GM19099 (cell line): Measurements from ENCODE around the gene B3GAT1.

Source experiments
- POLR2A ChIP-seq: IDR thresholded peaks from 3 replicates; pipeline ENCODE4 v1.6.1; 2011; ENCODE audit warnings: low read depth; ENCODE audit not compliant: insufficient read length; ENCODE audit errors: extremely low read depth

Gene B3GAT1

GRCh38 chr11:134376150-134376921 is 35.7 kb downstream of the B3GAT1 start:
- TF ChIP-seq POLR2A, result no peak

DNA sequence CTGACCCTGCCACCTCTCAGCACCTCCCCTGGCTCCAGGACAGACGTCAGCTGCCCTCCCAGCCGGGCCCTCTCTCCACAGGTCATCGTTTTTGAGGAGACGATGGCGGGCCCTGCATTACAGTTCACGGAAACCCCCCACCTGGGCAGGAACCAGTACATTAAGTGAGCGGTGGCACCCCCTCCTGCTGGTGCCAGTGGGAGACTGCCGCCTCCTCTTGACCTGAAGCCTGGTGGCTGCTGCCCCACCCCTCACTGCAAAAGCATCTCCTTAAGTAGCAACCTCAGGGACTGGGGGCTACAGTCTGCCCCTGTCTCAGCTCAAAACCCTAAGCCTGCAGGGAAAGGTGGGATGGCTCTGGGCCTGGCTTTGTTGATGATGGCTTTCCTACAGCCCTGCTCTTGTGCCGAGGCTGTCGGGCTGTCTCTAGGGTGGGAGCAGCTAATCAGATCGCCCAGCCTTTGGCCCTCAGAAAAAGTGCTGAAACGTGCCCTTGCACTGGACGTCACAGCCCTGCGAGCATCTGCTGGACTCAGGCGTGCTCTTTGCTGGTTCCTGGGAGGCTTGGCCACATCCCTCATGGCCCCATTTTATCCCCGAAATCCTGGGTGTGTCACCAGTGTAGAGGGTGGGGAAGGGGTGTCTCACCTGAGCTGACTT is 37.0 kb downstream of the B3GAT1 start:
- TF ChIP-seq POLR2A, result no peak

DNA sequence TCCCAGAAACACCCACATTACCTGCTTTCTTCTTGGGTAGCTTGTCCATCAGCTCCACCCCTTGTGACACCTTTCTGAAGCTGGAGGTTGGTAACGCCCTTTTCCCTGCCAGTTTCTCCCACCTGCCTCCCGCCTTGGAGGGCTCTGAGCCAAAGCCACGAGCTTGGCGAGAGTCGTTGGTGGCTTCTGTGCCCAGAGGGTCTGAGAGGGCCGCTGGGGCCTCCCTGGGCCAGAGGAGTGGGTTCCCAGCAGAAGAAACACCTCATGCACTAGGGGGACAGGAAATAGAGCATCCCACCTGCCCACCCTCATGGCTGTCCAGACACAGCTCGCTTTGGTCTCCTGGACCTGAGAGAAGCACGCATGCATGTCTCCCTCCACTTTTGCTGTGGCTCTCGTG is 37.9 kb downstream of the B3GAT1 start:
- TF ChIP-seq POLR2A, result no peak

GRCh38 chr11:134373591-134374052 is 38.4 kb downstream of the B3GAT1 start:
- no peak for TF ChIP-seq POLR2A

DNA sequence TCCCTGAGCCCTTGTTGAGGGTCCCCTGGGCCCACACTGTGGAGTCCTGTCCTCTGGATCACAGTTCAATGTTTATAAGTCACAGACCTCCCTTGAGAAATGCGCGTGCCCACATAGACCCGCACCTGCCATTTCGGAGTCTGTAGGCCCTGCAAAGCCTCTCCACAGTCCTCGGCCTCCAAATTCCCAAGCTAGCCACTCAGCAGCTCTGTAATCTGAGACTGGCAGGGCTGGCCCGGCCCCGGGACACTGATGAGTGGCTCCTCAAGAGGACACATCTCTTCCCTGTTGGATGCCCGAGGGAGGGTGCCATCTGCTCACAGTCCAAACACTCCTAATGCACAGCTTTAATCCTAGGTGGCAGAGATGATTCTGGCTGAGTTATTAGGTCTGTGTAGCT is 39.1 kb downstream of the B3GAT1 start:
- TF ChIP-seq POLR2A, result no peak

DNA sequence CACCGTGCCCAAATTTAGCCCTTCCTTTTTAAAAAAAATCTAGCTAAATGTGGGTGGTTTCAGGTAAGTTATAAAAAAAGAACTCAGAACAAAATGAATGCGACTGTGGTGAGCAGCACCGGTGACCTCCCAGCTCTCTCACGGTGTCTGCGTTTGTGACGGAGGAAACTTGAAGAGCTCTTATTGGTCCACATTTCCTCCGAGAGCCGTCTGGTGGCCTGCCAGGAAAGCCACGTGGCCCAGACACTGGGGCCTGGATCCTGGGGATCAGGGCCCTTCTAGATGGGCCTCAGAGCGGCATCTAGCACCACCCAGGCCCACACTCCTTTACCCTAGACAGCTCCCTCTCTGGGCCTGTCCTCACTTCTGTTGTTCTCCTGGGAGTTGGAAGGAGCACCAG is 39.5 kb downstream of the B3GAT1 start:
- TF ChIP-seq POLR2A, result no peak

GRCh38 chr11:134371436-134372185 is 40.4 kb downstream of the B3GAT1 start:
- TF ChIP-seq POLR2A, result no peak

- no peak for TF ChIP-seq POLR2A
Measured at GRCh38 chr11:134370526-134371435, 41.3 kb downstream of the B3GAT1 start.

GRCh38 chr11:134369656-134370525 is 42.2 kb downstream of the B3GAT1 start:
- TF ChIP-seq POLR2A, result no peak

DNA sequence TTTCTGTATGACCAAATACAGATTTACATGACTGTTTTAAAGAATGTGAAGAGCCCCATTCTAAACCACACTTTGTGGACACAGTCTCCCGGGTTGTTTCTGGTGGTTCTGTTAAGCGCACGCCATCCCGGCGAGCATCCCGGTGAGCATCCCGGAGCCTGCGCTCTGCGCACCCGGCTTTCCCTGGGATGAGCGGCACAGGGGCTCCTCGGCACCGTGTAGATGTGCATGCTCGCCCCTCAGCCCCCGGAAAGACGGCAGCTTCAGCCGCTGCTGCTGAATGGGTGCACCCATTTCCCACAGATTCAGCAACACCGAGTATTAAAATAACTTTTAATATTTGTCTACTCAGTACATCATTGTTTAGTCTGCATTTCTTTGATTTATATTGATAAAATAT is 44.3 kb downstream of the B3GAT1 start:
- TF ChIP-seq POLR2A, result no peak

DNA sequence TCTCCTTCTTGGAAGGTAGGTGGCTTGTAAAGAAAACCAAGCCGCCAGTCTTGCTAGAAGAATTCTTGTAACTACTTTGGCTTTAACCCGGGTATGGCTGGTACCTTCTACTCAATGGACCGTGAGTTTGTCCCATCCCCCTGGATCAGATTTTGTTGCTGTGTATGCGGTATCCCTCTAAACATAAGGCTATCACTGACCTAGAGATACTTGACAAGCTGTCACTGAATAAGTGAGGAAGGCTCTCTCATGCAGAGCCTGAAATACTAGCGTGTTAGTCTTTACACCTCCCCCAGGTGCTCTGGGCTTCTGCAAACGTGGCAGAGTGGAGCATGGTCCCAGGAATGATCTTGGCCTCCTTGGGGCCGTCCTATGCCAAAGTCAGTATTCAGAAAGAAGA is 45.8 kb downstream of the B3GAT1 start:
- no peak for TF ChIP-seq POLR2A

DNA sequence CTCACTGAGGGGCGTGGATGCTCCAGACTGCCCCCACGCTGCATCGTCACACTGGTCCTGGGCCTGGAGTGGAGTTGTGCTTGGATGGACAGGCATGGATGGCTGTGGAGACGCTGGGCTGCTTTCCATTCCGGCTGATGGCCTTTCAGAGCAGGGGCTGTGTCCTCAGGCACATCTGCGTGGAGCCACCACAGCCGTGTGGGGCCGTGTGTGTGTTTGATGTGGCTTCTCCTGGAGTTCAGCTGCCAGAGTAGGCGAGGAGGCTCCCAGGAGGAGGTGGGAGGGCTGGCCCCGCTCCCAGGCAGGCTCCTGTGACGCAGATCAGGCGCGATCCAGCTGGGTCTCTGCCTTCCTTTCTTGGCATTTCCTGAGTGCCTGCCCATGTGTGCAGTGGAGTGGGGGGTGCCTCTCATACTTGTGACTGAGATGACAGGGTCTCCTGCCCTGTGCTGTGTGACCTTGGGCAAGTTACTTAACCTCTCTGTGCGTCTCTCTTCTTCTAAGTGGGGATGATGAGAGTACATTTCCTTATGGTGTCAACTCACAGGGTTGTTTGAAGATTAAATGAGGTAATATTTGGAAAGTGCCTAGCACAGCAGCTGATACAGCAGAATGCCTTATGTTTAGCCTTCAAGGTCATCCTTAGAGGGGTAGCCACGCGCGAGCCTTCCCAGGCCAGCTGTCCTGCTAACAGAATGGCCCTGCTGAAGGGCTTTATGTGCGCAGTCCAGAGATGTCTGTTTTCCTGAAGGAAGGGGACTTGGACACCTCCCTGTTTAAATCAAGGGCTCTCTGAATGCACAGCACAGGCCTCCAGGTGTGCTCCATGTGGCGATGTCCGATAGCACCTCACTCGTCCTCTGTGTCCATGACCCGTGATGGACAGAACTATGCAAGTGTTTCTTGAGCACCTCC is 46.8 kb downstream of the B3GAT1 start:
- TF ChIP-seq POLR2A, result no peak

DNA sequence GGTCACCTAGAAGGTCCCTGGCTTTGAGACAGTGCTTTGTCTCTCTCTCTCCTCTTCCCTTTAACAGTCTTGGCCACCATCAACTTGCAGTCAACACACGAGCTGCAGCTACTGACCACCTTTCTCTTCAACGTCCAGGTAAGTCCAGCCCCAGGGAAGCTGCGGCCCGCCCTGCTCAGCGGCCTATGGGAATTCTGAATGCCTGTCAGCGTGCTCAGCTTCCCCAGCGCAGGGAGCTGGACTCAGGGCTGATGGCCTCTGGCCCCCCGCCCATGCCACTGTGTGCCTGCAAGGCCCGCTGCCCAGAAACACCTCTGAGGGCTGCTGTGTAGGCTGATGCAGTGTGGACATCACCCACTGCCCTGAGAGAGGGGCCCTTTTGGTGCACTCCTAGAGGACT is 47.8 kb downstream of the B3GAT1 start:
- no peak for TF ChIP-seq POLR2A
